Measurements from ENCODE around the gene ATP13A5. TPM values are rescaled to one million over a fixed set of nuclear protein-coding genes. Genes with fewer than 3 reads are reported as not detected.

ATP13A5 gene
- total and polyA plus RNA-seq, 2 experiments from 2014 or later, result not detected

GRCh38 chr3:193343726-193344222, 34.8 kb downstream of the ATP13A5 start:
- H2AFZ ChIP-seq, result no peak overlapping the region
- 92% methylated on average over 4 of the region's 4 CpGs for WGBS (ENCODE audit: low lambda C conversion rate, missing lambda C conversion rate)
- H3K4me3 ChIP-seq, result no peak overlapping the region
- TF ChIP-seq EZH2 (IDR thresholded peaks at IDR 0.05; ENCODE audit: borderline replicate concordance), result no peak
- TF ChIP-seq EZH2phosphoT487 (IDR thresholded peaks at IDR 0.05; ENCODE audit: low read depth, severe bottlenecking, unreplicated experiment), result no peak
- no peak for TF ChIP-seq CTCF (IDR thresholded peaks at IDR 0.05; ENCODE audit: poor library complexity)
- H3K4me1 ChIP-seq (ENCODE audit: insufficient read depth), result no peaks in the 10 kb centered on the region
- no peaks in the 10 kb centered on the region for H3K9me2 ChIP-seq (replicated peaks; ENCODE audit: insufficient read depth)
- H3K9me3 ChIP-seq (ENCODE audit: low read depth), result no peaks in the 10 kb centered on the region
- no peaks in the 10 kb centered on the region for H3K27me3 ChIP-seq
- no peaks in the 10 kb centered on the region for H4K20me1 ChIP-seq (ENCODE audit: insufficient read depth, poor library complexity, severe bottlenecking)
- H3K36me3 ChIP-seq (replicated peaks; ENCODE audit: insufficient read depth, low read depth), result no peaks in the 10 kb centered on the region
- DNase-seq (ENCODE audit: low spot score), result no peak
- H3K4me2 ChIP-seq, result no peak overlapping the region
- no peaks in the 10 kb centered on the region for H3K79me2 ChIP-seq
- no peak overlapping the region for H3K27ac ChIP-seq

GRCh38 chr3:193342551-193342950, 36.0 kb downstream of the ATP13A5 start:
- H3K4me3 ChIP-seq, result no peak overlapping the region
- no peaks in the 10 kb centered on the region for H4K20me1 ChIP-seq (ENCODE audit: insufficient read depth, poor library complexity, severe bottlenecking)
- no peaks in the 10 kb centered on the region for H3K27me3 ChIP-seq
- H2AFZ ChIP-seq, result no peak overlapping the region
- no peak for DNase-seq (ENCODE audit: low spot score)
- H3K36me3 ChIP-seq (replicated peaks; ENCODE audit: insufficient read depth, low read depth), result no peaks in the 10 kb centered on the region
- no peak overlapping the region for H3K4me2 ChIP-seq
- WGBS (ENCODE audit: low lambda C conversion rate, missing lambda C conversion rate), result 68% methylated on average over 2 of the region's 2 CpGs
- no peaks in the 10 kb centered on the region for H3K4me1 ChIP-seq (ENCODE audit: insufficient read depth)
- TF ChIP-seq EZH2phosphoT487 (IDR thresholded peaks at IDR 0.05; ENCODE audit: low read depth, severe bottlenecking, unreplicated experiment), result no peak
- TF ChIP-seq CTCF (IDR thresholded peaks at IDR 0.05; ENCODE audit: poor library complexity), result no peak
- TF ChIP-seq EZH2 (IDR thresholded peaks at IDR 0.05; ENCODE audit: borderline replicate concordance), result no peak
- no peaks in the 10 kb centered on the region for H3K9me3 ChIP-seq (ENCODE audit: low read depth)
- no peaks in the 10 kb centered on the region for H3K9me2 ChIP-seq (replicated peaks; ENCODE audit: insufficient read depth)
- H3K27ac ChIP-seq, result no peak overlapping the region
- H3K79me2 ChIP-seq, result no peaks in the 10 kb centered on the region

- H3K4me3 ChIP-seq, result no peak overlapping the region
- H3K9me2 ChIP-seq (replicated peaks; ENCODE audit: insufficient read depth), result no peaks in the 10 kb centered on the region
- H3K9me3 ChIP-seq (ENCODE audit: low read depth), result no peaks in the 10 kb centered on the region
- no peaks in the 10 kb centered on the region for H4K20me1 ChIP-seq (ENCODE audit: insufficient read depth, poor library complexity, severe bottlenecking)
- no peak overlapping the region for H3K27ac ChIP-seq
- no peak for DNase-seq (ENCODE audit: low spot score)
- WGBS (ENCODE audit: low lambda C conversion rate, missing lambda C conversion rate), result 74% methylated on average over 1 of the region's 1 CpG
- no peak overlapping the region for H3K4me2 ChIP-seq
- no peak overlapping the region for H2AFZ ChIP-seq
- no peaks in the 10 kb centered on the region for H3K79me2 ChIP-seq
- TF ChIP-seq EZH2 (IDR thresholded peaks at IDR 0.05; ENCODE audit: borderline replicate concordance) (no peak), EZH2phosphoT487 (IDR thresholded peaks at IDR 0.05; ENCODE audit: low read depth, severe bottlenecking, unreplicated experiment) (no peak), CTCF (IDR thresholded peaks at IDR 0.05; ENCODE audit: poor library complexity) (no peak)
- no peaks in the 10 kb centered on the region for H3K36me3 ChIP-seq (replicated peaks; ENCODE audit: insufficient read depth, low read depth)
- no peaks in the 10 kb centered on the region for H3K4me1 ChIP-seq (ENCODE audit: insufficient read depth)
- H3K27me3 ChIP-seq, result no peaks in the 10 kb centered on the region
These were observed 43.5 kb downstream of the ATP13A5 start for GRCh38 chr3:193335031-193335430.

GRCh38 chr3:193333229-193333628, 45.3 kb downstream of the ATP13A5 start:
- Histone ChIP-seq H3K27ac (no peak overlapping the region), H3K4me3 (no peak overlapping the region), H3K9me3 (ENCODE audit: low read depth) (no peaks in the 10 kb centered on the region), H3K9me2 (replicated peaks; ENCODE audit: insufficient read depth) (no peaks in the 10 kb centered on the region), H3K79me2 (no peaks in the 10 kb centered on the region), H3K4me2 (no peak overlapping the region), H3K36me3 (replicated peaks; ENCODE audit: insufficient read depth, low read depth) (no peaks in the 10 kb centered on the region), H3K27me3 (no peaks in the 10 kb centered on the region), H2AFZ (no peak overlapping the region), H4K20me1 (ENCODE audit: insufficient read depth, poor library complexity, severe bottlenecking) (no peaks in the 10 kb centered on the region), H3K4me1 (ENCODE audit: insufficient read depth) (no peaks in the 10 kb centered on the region)
- no peak for DNase-seq (ENCODE audit: low spot score)
- WGBS (ENCODE audit: low lambda C conversion rate, missing lambda C conversion rate), result 91% methylated on average over 1 of the region's 1 CpG
- TF ChIP-seq EZH2phosphoT487 (IDR thresholded peaks at IDR 0.05; ENCODE audit: low read depth, severe bottlenecking, unreplicated experiment) (no peak), EZH2 (IDR thresholded peaks at IDR 0.05; ENCODE audit: borderline replicate concordance) (no peak), CTCF (IDR thresholded peaks at IDR 0.05; ENCODE audit: poor library complexity) (no peak)
